ENCODE data around the gene RASL10A. TPM values are rescaled to one million over a fixed set of nuclear protein-coding genes. Genes with fewer than 3 reads are reported as not detected.

Gene RASL10A
- total and polyA plus RNA-seq, 2 donors (not counting 1 experiment from before 2014, with no cell fraction given): not detected

DNA sequence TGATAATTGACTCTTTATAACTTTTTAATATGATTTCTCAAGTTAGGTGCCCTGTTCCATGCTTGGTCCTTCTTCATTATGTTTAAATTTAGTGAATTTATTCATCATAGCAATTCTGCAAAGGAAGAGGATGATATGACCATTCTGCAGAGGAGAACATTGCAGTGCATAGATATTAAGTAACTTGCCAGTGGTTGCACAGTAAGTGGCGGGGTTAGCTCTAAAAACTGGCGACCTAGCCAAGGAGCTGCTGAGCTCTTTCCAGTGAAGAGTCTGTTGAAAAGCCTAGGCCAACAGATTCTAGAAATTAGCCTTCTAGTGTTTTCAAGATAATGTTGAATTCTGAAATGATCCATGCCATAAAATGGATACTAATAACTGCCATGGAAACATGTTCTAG, 42.9 kb downstream of the RASL10A start:
- no peak for DNase-seq (ENCODE audit: low read depth in 2 of 2)
- Histone ChIP-seq H3K4me3 (replicated peaks in 1 of 4; ENCODE audit: control extremely low read depth in 1 of 4, insufficient read depth in 1 of 4, low read depth in 3 of 4, low read length in 4 of 4) (no peak overlapping the region), H3K27ac (ENCODE audit: insufficient read depth, low read length) (no peak overlapping the region), H2AFZ (ENCODE audit: low read length) (no peak overlapping the region), H3K4me2 (ENCODE audit: extremely low read depth, insufficient read depth, low read length) (no peak overlapping the region), H4K20me1 (ENCODE audit: control insufficient read depth, extremely low read depth, insufficient read depth, low read length) (peaks cover 24% of the 10 kb centered on the region), H3K9ac (ENCODE audit: insufficient read depth, low read length) (no peak overlapping the region), H3K36me3 (ENCODE audit: control insufficient read depth, insufficient read depth, low read length) (peaks cover 10% of the 10 kb centered on the region), H3K9me3 (ENCODE audit: control insufficient read depth, insufficient read depth, low read depth, low read length) (no peaks in the 10 kb centered on the region), H3K4me1 (ENCODE audit: control insufficient read depth, extremely low read depth, insufficient read depth, low read length) (peaks cover 13% of the 10 kb centered on the region), H3K79me2 (ENCODE audit: control insufficient read depth, insufficient read depth, low read length) (peaks cover 94% of the 10 kb centered on the region), H3K27me3 (ENCODE audit: control insufficient read depth, insufficient read depth, low read length) (no peaks in the 10 kb centered on the region)
- TF ChIP-seq, protein P1, sequence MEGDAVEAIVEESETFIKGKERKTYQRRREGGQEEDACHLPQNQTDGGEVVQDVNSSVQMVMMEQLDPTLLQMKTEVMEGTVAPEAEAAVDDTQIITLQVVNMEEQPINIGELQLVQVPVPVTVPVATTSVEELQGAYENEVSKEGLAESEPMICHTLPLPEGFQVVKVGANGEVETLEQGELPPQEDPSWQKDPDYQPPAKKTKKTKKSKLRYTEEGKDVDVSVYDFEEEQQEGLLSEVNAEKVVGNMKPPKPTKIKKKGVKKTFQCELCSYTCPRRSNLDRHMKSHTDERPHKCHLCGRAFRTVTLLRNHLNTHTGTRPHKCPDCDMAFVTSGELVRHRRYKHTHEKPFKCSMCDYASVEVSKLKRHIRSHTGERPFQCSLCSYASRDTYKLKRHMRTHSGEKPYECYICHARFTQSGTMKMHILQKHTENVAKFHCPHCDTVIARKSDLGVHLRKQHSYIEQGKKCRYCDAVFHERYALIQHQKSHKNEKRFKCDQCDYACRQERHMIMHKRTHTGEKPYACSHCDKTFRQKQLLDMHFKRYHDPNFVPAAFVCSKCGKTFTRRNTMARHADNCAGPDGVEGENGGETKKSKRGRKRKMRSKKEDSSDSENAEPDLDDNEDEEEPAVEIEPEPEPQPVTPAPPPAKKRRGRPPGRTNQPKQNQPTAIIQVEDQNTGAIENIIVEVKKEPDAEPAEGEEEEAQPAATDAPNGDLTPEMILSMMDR (conservative IDR thresholded peaks at IDR 0.05 in 1 of 2, IDR thresholded peaks at IDR 0.05 in 1 of 2; ENCODE audit: low read depth in 1 of 2, low read length in 2 of 2): no peak
- TF ChIP-seq EZH2 (IDR thresholded peaks at IDR 0.05; ENCODE audit: low read length, missing control alignments): no peak

DNA sequence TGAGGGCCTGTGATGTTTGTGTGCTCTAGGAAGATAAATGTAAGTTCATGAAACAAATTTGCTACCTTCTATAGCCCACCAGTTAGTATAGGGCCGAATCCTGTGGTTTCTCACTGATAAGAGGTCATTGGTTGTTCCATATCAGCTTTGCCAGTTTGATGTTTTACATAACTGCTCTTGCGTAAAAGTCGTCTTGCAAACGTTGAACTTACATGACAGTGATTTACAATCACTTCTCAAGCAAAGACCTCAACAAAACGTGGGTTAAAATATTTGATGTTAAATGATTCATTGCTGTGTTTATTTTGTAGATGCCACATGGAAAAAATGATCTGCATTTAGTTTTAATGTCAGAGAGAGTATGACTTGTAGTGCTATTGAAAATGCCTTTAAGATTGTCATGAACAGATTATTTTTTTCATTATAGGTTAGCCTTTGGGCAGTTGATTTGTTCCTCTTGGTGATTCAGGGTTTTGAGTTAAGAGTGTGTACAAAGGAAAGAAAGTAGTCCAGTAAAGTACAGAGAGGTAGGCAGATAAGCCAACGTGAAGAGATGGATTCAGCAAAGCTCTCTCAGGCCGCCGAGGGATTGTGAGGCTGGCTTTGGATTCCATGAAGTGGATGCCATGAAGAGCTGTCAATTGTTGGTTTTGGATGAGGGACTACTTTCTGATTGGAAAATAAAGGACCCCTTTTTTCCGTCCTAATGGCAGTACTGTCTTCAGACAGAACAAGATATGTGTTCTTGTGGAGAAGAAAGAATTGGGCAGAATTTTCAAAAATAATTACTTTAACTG, 44.8 kb downstream of the RASL10A start:
- Histone ChIP-seq H3K9ac (ENCODE audit: insufficient read depth, low read length) (no peak overlapping the region), H3K4me3 (replicated peaks in 1 of 4; ENCODE audit: control extremely low read depth in 1 of 4, insufficient read depth in 1 of 4, low read depth in 3 of 4, low read length in 4 of 4) (peak overlapping the region; percentile 82 to 91 (median 88)), H3K27me3 (ENCODE audit: control insufficient read depth, insufficient read depth, low read length) (no peaks in the 10 kb centered on the region), H4K20me1 (ENCODE audit: control insufficient read depth, extremely low read depth, insufficient read depth, low read length) (peaks cover 24% of the 10 kb centered on the region), H3K4me2 (ENCODE audit: extremely low read depth, insufficient read depth, low read length) (peak overlapping the region; percentile 100), H3K9me3 (ENCODE audit: control insufficient read depth, insufficient read depth, low read depth, low read length) (no peaks in the 10 kb centered on the region), H3K27ac (ENCODE audit: insufficient read depth, low read length) (peak overlapping the region; percentile 100), H2AFZ (ENCODE audit: low read length) (no peak overlapping the region), H3K79me2 (ENCODE audit: control insufficient read depth, insufficient read depth, low read length) (peaks cover 87% of the 10 kb centered on the region), H3K36me3 (ENCODE audit: control insufficient read depth, insufficient read depth, low read length) (peaks cover 5% of the 10 kb centered on the region), H3K4me1 (ENCODE audit: control insufficient read depth, extremely low read depth, insufficient read depth, low read length) (peaks cover 26% of the 10 kb centered on the region)
- TF ChIP-seq EZH2 (IDR thresholded peaks at IDR 0.05; ENCODE audit: low read length, missing control alignments): no peak
- TF ChIP-seq, protein P1 (conservative IDR thresholded peaks at IDR 0.05 in 1 of 2, IDR thresholded peaks at IDR 0.05 in 1 of 2; ENCODE audit: low read depth in 1 of 2, low read length in 2 of 2): no peak
- peak; percentile 43 to 62 for DNase-seq (ENCODE audit: low read depth in 2 of 2)

DNA sequence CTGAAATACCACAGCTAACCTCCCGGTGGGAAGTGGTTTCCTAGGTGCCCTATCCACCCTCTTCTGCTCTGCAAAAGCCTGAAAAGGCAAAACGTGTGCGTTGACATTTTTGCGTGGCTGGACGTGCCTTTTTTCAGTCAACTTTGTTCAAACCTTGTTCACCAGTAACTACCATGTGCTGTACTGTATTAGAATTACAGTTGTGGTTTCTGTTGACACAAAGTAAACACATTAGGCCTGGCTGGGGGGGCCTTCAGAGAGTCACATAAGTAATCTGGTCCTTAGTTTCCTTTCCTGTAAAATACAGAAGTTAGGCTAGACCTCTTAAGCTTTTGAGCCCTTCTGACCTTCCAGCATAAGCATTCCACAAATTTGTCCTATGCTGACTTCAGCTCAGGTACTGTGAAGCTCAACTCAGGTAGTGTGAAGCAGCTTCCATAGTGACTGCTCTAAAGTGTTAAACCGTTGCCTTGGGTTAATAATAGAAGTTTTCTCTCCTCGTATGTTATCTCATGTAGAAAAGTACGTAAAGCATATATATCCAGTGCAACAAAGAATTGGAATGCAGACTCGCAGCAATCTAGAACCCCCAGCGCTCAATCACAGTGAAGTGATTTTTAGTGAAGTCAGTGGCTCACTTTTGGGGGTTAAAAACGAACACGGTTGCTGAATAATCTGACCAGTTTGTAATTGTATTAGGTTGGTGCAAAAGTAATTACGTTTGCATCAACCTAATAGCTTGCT, 45.6 kb downstream of the RASL10A start:
- Histone ChIP-seq H3K36me3 (ENCODE audit: control insufficient read depth, insufficient read depth, low read length) (peaks cover 10% of the 10 kb centered on the region), H3K4me3 (replicated peaks in 1 of 4; ENCODE audit: control extremely low read depth in 1 of 4, insufficient read depth in 1 of 4, low read depth in 3 of 4, low read length in 4 of 4) (peak overlapping the region; percentile 82 to 91 (median 88))

More for the DNA sequence above, 45.6 kb downstream of the RASL10A start:
- H3K79me2 ChIP-seq (ENCODE audit: control insufficient read depth, insufficient read depth, low read length): peaks cover 79% of the 10 kb centered on the region
- H3K4me2 ChIP-seq (ENCODE audit: extremely low read depth, insufficient read depth, low read length): peak overlapping the region; percentile 100
- H3K27me3 ChIP-seq (ENCODE audit: control insufficient read depth, insufficient read depth, low read length): no peaks in the 10 kb centered on the region
- H3K4me1 ChIP-seq (ENCODE audit: control insufficient read depth, extremely low read depth, insufficient read depth, low read length): peaks cover 27% of the 10 kb centered on the region
- H3K9me3 ChIP-seq (ENCODE audit: control insufficient read depth, insufficient read depth, low read depth, low read length): no peaks in the 10 kb centered on the region
- peak in 1 of 2 donors; percentile 20 for DNase-seq (ENCODE audit: low read depth in 2 of 2)
- H4K20me1 ChIP-seq (ENCODE audit: control insufficient read depth, extremely low read depth, insufficient read depth, low read length): peaks cover 23% of the 10 kb centered on the region
- peak overlapping the region; percentile 100 for H3K9ac ChIP-seq (ENCODE audit: insufficient read depth, low read length)
- H2AFZ ChIP-seq (ENCODE audit: low read length): no peak overlapping the region
- TF ChIP-seq EZH2 (IDR thresholded peaks at IDR 0.05; ENCODE audit: low read length, missing control alignments): no peak
- TF ChIP-seq, protein P1 (conservative IDR thresholded peaks at IDR 0.05 in 1 of 2, IDR thresholded peaks at IDR 0.05 in 1 of 2; ENCODE audit: low read depth in 1 of 2, low read length in 2 of 2): no peak
- peak overlapping the region; percentile 100 for H3K27ac ChIP-seq (ENCODE audit: insufficient read depth, low read length)

Measured in fibroblast of lung (primary cell).